Measurements from ENCODE around the gene NUP160. TPM values are rescaled to one million over a fixed set of nuclear protein-coding genes. Genes with fewer than 3 reads are reported as not detected.
"Not testable (repeated sequence)": the region's sequence is repeated elsewhere in the genome, so short reads cannot be mapped to it uniquely, and the experiment has no call there.

Gene NUP160
- total RNA-seq, 1 donor = 33.1 TPM

DNA sequence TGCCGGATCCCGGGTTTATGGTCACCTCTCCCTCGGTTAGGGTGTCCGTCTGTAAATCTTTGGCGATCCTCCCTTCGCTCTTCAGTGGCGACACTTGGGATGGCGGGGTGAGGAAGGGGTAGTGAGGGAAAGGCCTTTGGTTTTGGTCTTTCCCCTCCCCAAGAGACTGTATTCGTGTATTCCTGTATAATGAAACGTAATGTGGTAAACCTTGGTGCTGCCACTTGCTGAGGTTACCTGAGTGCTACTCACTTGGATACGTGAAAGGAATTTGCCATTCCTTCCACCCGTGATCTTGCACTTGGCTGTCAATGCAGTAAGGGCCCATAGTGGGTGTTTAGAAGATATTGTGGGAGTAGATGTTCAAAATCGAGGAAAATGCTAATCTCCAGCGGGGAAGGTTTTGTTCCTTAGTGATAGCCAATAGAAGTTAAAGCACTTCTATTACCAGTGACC, 578 bp upstream of the NUP160 start:
- Histone ChIP-seq H3K4me1 (ENCODE audit: insufficient read depth, low read length) (peaks cover 71% of the 10 kb centered on the region), H3K27me3 (ENCODE audit: insufficient read depth, low read length) (no peaks in the 10 kb centered on the region), H3K9me3 (ENCODE audit: low read depth, low read length) (no peaks in the 10 kb centered on the region), H3K4me3 (ENCODE audit: low read length) (peak overlapping the region; percentile 89)

DNA sequence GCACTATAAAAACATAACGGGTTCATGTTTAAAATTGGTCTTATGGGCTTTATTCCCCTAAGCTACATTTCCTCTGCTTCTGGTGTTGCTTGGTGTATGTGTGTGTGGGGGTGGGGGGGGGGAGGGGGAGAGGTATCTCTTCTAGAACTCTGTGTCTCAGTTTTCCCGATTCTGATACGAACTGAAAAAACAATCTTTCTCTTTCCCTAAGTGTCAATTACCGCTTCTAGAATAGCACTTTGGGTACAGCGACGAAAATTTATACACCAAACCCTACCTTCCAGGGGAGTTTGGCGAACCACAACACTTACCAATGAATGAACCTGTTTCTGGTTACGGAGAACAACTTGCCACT, 636 bp downstream of the NUP160 start:
- Histone ChIP-seq H3K27me3 (ENCODE audit: insufficient read depth, low read length) (no peaks in the 10 kb centered on the region), H3K9me3 (ENCODE audit: low read depth, low read length) (no peaks in the 10 kb centered on the region), H3K4me1 (ENCODE audit: insufficient read depth, low read length) (peaks cover 70% of the 10 kb centered on the region), H3K4me3 (ENCODE audit: low read length) (peak overlapping the region; percentile 89)

DNA sequence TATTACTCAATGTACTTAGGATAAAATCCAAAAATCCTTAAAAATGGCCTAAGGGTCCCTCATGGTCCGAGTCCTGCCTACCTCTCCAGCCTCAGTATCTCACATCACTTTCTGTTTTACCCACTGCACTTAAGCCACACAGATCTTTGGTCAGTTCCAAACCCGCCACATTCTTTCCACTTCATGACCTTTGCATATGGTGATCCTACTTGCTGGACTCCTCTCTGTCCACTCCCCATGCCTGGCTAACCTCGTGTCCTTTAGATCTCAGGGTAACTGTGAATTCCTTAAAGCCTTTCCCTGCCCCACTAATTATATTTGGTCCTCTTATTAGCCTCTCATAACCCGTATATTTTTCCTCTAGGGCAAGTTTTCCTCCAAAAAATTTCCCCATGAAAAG, 1.2 kb downstream of the NUP160 start:
- H3K27me3 ChIP-seq (ENCODE audit: insufficient read depth, low read length) = no peaks in the 10 kb centered on the region
- H3K4me3 ChIP-seq (ENCODE audit: low read length) = no peak overlapping the region

GRCh38 chr11:47843361-47844055, 4.6 kb downstream of the NUP160 start:
- peaks cover 32% of the 10 kb centered on the region for H3K4me1 ChIP-seq (ENCODE audit: insufficient read depth, low read length)
- no peak overlapping the region for H3K4me3 ChIP-seq (ENCODE audit: low read length)
- no peaks in the 10 kb centered on the region for H3K27me3 ChIP-seq (ENCODE audit: insufficient read depth, low read length)
- no peaks in the 10 kb centered on the region for H3K9me3 ChIP-seq (ENCODE audit: low read depth, low read length)

More for the DNA sequence above, 1.2 kb downstream of the NUP160 start:
- Histone ChIP-seq H3K9me3 (ENCODE audit: low read depth, low read length) (no peaks in the 10 kb centered on the region), H3K4me1 (ENCODE audit: insufficient read depth, low read length) (peaks cover 66% of the 10 kb centered on the region)

DNA sequence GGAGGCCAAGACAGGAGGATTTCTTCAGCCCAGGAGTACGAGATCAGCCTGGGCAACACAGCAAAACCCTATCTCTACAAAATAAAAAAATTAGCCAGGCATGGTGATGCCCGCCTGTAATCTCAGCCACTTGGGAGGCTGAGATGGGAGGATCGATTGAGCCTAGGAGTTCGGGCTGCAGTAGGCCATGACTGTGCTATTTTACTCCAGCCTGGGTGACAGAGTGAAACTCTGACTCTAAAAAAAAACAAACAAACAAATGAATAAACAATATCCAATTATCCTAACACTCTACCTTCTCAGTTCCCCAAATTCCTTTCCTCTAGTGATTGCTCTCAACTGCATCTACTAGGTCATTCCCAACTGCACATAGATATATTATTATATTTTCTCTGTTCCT, 5.4 kb downstream of the NUP160 start:
- peaks cover 30% of the 10 kb centered on the region for H3K4me1 ChIP-seq (ENCODE audit: insufficient read depth, low read length)
- H3K27me3 ChIP-seq (ENCODE audit: insufficient read depth, low read length) = no peaks in the 10 kb centered on the region
- H3K9me3 ChIP-seq (ENCODE audit: low read depth, low read length) = no peaks in the 10 kb centered on the region
- no peak overlapping the region for H3K4me3 ChIP-seq (ENCODE audit: low read length)

DNA sequence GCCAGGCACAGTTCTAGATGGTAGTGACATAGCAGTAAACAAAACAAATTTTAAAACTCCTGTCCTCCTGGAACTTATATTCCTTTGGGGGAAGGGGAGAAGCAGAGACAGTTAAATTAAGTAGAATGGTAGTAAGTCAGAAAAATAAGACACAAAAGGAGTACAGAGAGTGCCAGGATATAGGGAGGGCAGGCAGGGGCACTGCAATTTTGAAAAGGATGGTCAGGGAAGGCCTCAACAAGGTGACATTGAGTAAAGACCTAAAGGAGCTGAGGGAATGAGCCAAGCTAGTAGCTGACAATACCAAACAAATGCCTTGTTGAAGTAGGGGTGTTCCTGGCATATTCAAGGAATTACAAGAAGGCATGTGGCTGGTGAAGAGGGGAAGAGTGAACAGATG, 10.2 kb downstream of the NUP160 start:
- H3K27me3 ChIP-seq (ENCODE audit: insufficient read depth, low read length) = no peaks in the 10 kb centered on the region

DNA sequence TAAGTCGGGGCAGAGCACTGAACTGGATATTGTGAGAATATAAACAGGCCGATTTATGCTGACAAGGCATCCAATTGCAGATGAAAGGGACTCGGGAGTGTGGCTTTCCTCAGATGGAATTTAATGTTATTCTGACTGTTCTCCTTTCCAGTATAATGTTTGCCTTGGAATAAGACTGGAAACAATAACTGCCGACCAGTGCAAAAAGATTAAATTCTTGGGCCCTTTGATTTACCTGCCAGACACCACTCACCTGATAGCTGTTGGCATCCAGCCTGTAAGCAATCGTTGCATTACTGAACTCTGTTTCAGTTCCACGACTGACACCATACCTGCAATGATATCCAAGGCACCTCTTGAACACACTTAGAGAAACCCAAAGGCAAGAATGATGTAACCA, 10.9 kb downstream of the NUP160 start:
- Histone ChIP-seq H3K9me3 (ENCODE audit: low read depth, low read length) (no peaks in the 10 kb centered on the region), H3K4me1 (ENCODE audit: insufficient read depth, low read length) (no peaks in the 10 kb centered on the region), H3K4me3 (ENCODE audit: low read length) (no peak overlapping the region), H3K27me3 (ENCODE audit: insufficient read depth, low read length) (no peaks in the 10 kb centered on the region)

More for the DNA sequence above, 10.2 kb downstream of the NUP160 start:
- no peaks in the 10 kb centered on the region for H3K9me3 ChIP-seq (ENCODE audit: low read depth, low read length)
- H3K4me3 ChIP-seq (ENCODE audit: low read length) = no peak overlapping the region
- H3K4me1 ChIP-seq (ENCODE audit: insufficient read depth, low read length) = peaks cover under 1% of the 10 kb centered on the region

DNA sequence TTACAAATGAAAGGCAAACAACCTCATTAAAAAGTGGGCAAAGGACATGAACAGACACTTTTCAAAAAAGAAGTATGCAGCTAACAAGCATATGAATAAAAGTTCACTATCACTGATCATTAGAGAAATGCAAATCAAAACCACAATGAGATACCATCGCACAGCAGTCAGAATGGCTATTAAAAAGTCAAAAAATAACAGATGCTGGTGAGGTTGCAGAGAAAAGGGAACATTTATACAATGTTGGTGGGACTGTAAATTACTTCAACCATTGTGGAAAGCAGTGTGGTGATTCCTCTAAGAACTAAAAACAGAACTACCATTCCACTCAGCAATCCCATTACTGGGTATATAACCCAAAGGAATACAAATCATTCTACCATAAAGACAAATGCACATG, 18.1 kb downstream of the NUP160 start:
- not testable (repeated sequence) for H3K4me1 ChIP-seq (ENCODE audit: insufficient read depth, low read length); H3K9me3 ChIP-seq (ENCODE audit: low read depth, low read length); H3K27me3 ChIP-seq (ENCODE audit: insufficient read depth, low read length); H3K4me3 ChIP-seq (ENCODE audit: low read length)

- Histone ChIP-seq H3K4me1 (ENCODE audit: insufficient read depth, low read length) (no peaks in the 10 kb centered on the region), H3K9me3 (ENCODE audit: low read depth, low read length) (no peaks in the 10 kb centered on the region), H3K27me3 (ENCODE audit: insufficient read depth, low read length) (no peaks in the 10 kb centered on the region), H3K4me3 (ENCODE audit: low read length) (no peak overlapping the region)
These were observed 19.9 kb downstream of the NUP160 start for GRCh38 chr11:47828284-47828683.

DNA sequence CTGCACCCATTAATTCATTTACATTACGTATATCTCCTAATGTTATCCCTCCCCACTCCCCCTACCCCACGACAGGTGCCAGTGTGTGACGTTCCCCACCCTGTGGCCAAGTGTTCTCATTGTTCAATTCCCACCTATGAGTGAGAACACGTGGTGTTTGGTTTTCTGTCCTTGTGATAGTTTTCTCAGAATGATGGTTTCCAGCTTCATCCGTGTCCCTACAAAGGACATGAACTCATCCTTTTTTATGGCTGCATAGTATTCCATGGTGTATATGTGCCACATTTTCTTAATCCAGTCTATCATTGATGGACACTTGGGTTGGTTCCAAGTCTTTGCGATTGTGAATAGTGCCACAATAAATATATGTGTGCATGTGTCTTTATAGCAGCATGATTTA, 25.5 kb downstream of the NUP160 start:
- H3K9me3 ChIP-seq (ENCODE audit: low read depth, low read length); H3K27me3 ChIP-seq (ENCODE audit: insufficient read depth, low read length); H3K4me1 ChIP-seq (ENCODE audit: insufficient read depth, low read length); H3K4me3 ChIP-seq (ENCODE audit: low read length): not testable (repeated sequence)

GRCh38 chr11:47819743-47820142, 28.4 kb downstream of the NUP160 start:
- H3K4me3 ChIP-seq (ENCODE audit: low read length) = no peak overlapping the region
- no peaks in the 10 kb centered on the region for H3K9me3 ChIP-seq (ENCODE audit: low read depth, low read length)
- no peaks in the 10 kb centered on the region for H3K27me3 ChIP-seq (ENCODE audit: insufficient read depth, low read length)
- H3K4me1 ChIP-seq (ENCODE audit: insufficient read depth, low read length) = no peaks in the 10 kb centered on the region

GRCh38 chr11:47800759-47801158, 47.4 kb downstream of the NUP160 start:
- Histone ChIP-seq H3K9me3 (ENCODE audit: low read depth, low read length) (no peaks in the 10 kb centered on the region), H3K4me3 (ENCODE audit: low read length) (no peak overlapping the region), H3K27me3 (ENCODE audit: insufficient read depth, low read length) (no peaks in the 10 kb centered on the region), H3K4me1 (ENCODE audit: insufficient read depth, low read length) (no peaks in the 10 kb centered on the region)

DNA sequence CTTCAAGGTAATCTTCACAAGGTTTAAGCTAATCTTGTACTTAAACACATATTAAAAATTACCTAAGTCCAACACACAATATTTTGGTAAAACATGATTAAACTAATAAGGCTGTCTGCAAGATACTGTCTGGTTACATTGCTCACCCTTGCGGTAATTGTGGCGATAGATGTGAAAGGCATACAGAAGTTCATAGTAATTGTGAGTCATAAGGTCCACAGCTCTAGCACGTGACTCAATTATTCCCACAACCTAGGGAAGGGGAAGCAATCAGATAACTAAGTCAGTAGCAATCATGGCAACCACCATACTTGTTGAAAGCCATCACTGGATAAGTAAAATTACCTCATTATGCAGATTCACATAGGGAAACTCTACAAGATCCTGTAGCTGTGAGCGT, 50.5 kb downstream of the NUP160 start:
- Histone ChIP-seq H3K9me3 (ENCODE audit: low read depth, low read length) (no peaks in the 10 kb centered on the region), H3K4me3 (ENCODE audit: low read length) (no peak overlapping the region), H3K27me3 (ENCODE audit: insufficient read depth, low read length) (no peaks in the 10 kb centered on the region), H3K4me1 (ENCODE audit: insufficient read depth, low read length) (no peaks in the 10 kb centered on the region)

DNA sequence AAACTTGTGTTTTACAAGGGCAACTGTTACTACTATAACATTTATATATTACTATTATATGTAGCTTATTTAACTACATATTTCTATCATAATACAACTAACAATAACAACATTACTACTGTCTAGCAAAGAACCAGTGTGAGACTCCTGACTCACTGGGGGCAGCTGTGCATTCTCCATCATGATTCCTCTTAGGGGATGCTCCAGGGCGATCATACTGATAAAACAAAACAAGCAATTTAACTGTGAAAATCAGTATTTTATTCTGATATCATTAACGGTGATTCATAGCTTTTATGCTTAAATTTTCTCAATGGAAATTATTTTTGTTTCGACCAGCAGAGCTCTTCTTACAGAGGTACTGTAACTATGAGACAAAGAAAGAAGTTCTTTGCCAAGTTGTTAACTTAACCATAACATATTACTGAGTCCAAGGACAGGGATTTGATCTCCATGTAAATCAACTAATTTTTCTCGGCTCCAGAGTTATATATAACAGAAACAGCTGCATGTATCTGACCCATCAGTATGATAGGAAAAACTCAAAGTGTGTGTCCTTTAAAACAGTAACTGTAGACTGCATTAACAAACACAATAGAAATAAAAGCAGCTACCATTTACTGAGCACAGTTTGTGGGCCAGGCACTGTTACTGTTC, 56.2 kb downstream of the NUP160 start:
- no peak overlapping the region for H3K4me3 ChIP-seq (ENCODE audit: low read length)
- H3K27me3 ChIP-seq (ENCODE audit: insufficient read depth, low read length) = no peaks in the 10 kb centered on the region
- no peaks in the 10 kb centered on the region for H3K9me3 ChIP-seq (ENCODE audit: low read depth, low read length)
- H3K4me1 ChIP-seq (ENCODE audit: insufficient read depth, low read length) = no peaks in the 10 kb centered on the region

DNA sequence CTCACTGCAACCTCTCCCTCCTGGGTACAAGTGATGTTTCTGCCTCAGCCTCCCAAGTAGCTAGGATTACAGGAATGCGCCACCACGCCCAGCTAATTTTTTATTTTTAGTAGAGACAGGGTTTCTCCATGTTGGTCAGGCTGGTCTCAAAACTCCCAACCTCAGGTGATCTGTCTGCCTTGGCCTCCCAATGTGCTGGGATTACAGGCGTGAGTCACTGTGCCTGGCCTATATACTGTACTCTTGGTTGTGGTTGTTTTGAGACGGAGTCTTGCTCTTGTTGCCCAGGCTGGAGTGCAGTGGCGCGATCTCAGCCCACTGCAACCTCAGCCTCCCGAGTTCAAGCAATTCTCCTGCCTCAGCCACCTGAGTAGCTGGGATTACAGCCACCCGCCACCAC, 58.1 kb downstream of the NUP160 start:
- H3K27me3 ChIP-seq (ENCODE audit: insufficient read depth, low read length); H3K4me1 ChIP-seq (ENCODE audit: insufficient read depth, low read length); H3K4me3 ChIP-seq (ENCODE audit: low read length); H3K9me3 ChIP-seq (ENCODE audit: low read depth, low read length): not testable (repeated sequence)

DNA sequence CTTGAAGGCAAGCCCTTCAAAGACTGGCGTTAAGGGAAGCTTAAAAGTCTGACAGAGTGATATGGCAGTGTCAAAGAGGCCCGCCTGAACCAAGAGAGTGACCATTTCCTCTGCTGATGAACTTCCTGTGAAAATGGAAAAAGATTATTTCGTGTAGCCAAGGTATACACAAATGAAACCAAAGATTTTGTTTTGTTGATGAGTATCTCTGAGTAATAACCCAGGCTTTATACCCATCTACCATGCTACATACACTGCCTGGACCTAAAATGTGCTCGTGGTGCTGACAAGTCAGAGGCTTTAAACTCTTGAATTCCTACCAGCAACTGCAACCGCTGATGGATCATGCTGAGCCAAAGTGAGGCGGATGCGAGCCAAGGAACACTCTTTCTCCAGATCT, 60.0 kb downstream of the NUP160 start:
- H3K27me3 ChIP-seq (ENCODE audit: insufficient read depth, low read length) = no peaks in the 10 kb centered on the region
- no peaks in the 10 kb centered on the region for H3K4me1 ChIP-seq (ENCODE audit: insufficient read depth, low read length)
- no peak overlapping the region for H3K4me3 ChIP-seq (ENCODE audit: low read length)
- no peaks in the 10 kb centered on the region for H3K9me3 ChIP-seq (ENCODE audit: low read depth, low read length)
